Measurements from ENCODE around the gene SGMS1.
A peak's percentile ranks its signal among the peaks of the same experiment; 100 is the strongest.

GRCh38 chr10:50275650-50276235 is 348.0 kb downstream of the SGMS1 start:
- TF ChIP-seq CTCF (IDR thresholded peaks at IDR 0.05; ENCODE audit: low read depth, low read length, poor library complexity, severe bottlenecking) = peak; percentile 69
- no peak for TF ChIP-seq EZH2phosphoT487 (IDR thresholded peaks at IDR 0.05; ENCODE audit: borderline replicate concordance, low read length)

Data from DOHH2 (cell line).